Measurements from ENCODE around the gene BSG.
"Not testable (repeated sequence)": the region's sequence is repeated elsewhere in the genome, so short reads cannot be mapped to it uniquely, and the experiment has no call there.

BSG gene

GRCh38 chr19:618674-619285 lies 46.4 kb downstream of the BSG start:
- Histone ChIP-seq H2BK12ac (ENCODE audit: low read length) (no peak overlapping the region), H2AK5ac (ENCODE audit: low read length) (no peak overlapping the region), H2AFZ (ENCODE audit: insufficient read depth, low read length, poor library complexity) (no peak overlapping the region), H3K23ac (ENCODE audit: low read length) (no peak overlapping the region), H4K8ac (ENCODE audit: low read depth, low read length) (no peak overlapping the region), H3K79me2 (ENCODE audit: control insufficient read depth, insufficient read depth, low read length, poor library complexity) (no peaks in the 10 kb centered on the region), H3K4me2 (ENCODE audit: low read length) (no peak overlapping the region), H3K9ac (ENCODE audit: low read length) (no peak overlapping the region), H3K27ac (ENCODE audit: low read depth, low read length) (no peak overlapping the region), H3K4me3 (ENCODE audit: low read depth, low read length) (no peak overlapping the region), H3K36me3 (ENCODE audit: control insufficient read depth in 1 of 2, insufficient read depth in 2 of 2, low read length in 2 of 2) (peaks cover 70 to 75% of the 10 kb centered on the region in 2 experiments), H3K14ac (ENCODE audit: low read length) (no peak overlapping the region), H3K4ac (ENCODE audit: low read depth, low read length) (no peak overlapping the region), H3K79me1 (ENCODE audit: low read length) (no peaks in the 10 kb centered on the region), H4K12ac (ENCODE audit: low read depth, low read length) (no peak overlapping the region), H2BK120ac (ENCODE audit: insufficient read depth, low read length, poor library complexity) (no peak overlapping the region), H2BK5ac (ENCODE audit: low read depth, low read length, poor library complexity) (no peak overlapping the region), H3K18ac (ENCODE audit: low read length) (no peak overlapping the region), H3K9me3 (ENCODE audit: insufficient read depth, low read depth, low read length) (peaks cover 4% of the 10 kb centered on the region), H3K4me1 (ENCODE audit: control insufficient read depth in 1 of 2, insufficient read depth in 2 of 2, low read length in 2 of 2) (no peaks in the 10 kb centered on the region), H4K91ac (ENCODE audit: low read depth, low read length) (no peak overlapping the region), H3K27me3 (ENCODE audit: insufficient read depth, low read length) (no peaks in the 10 kb centered on the region)
- DNase-seq, result no peak
- WGBS (ENCODE audit: extremely low coverage, insufficient coverage, insufficient read length), result no CpG with 5 or more reads among the region's 27 CpGs

GRCh38 chr19:619286-620002 lies 47.0 kb downstream of the BSG start:
- no peak overlapping the region for H3K9ac ChIP-seq (ENCODE audit: low read length)
- no peak overlapping the region for H4K12ac ChIP-seq (ENCODE audit: low read depth, low read length)
- H3K4ac ChIP-seq (ENCODE audit: low read depth, low read length), result no peak overlapping the region
- no peak for DNase-seq
- no peak overlapping the region for H2BK120ac ChIP-seq (ENCODE audit: insufficient read depth, low read length, poor library complexity)
- no peak overlapping the region for H2AK5ac ChIP-seq (ENCODE audit: low read length)
- no peak overlapping the region for H3K18ac ChIP-seq (ENCODE audit: low read length)
- peaks cover 72 to 73% of the 10 kb centered on the region in 2 experiments for H3K36me3 ChIP-seq (ENCODE audit: control insufficient read depth in 1 of 2, insufficient read depth in 2 of 2, low read length in 2 of 2)
- H2AFZ ChIP-seq (ENCODE audit: insufficient read depth, low read length, poor library complexity), result no peak overlapping the region
- H3K23ac ChIP-seq (ENCODE audit: low read length), result no peak overlapping the region
- H3K9me3 ChIP-seq (ENCODE audit: insufficient read depth, low read depth, low read length), result peaks cover 3% of the 10 kb centered on the region
- H2BK5ac ChIP-seq (ENCODE audit: low read depth, low read length, poor library complexity), result no peak overlapping the region
- H3K79me2 ChIP-seq (ENCODE audit: control insufficient read depth, insufficient read depth, low read length, poor library complexity), result no peaks in the 10 kb centered on the region
- no peak overlapping the region for H4K8ac ChIP-seq (ENCODE audit: low read depth, low read length)
- no peak overlapping the region for H4K91ac ChIP-seq (ENCODE audit: low read depth, low read length)
- no peaks in the 10 kb centered on the region for H3K79me1 ChIP-seq (ENCODE audit: low read length)
- no peak overlapping the region for H3K4me3 ChIP-seq (ENCODE audit: low read depth, low read length)
- no peak overlapping the region for H2BK12ac ChIP-seq (ENCODE audit: low read length)
- no peaks in the 10 kb centered on the region for H3K4me1 ChIP-seq (ENCODE audit: control insufficient read depth in 1 of 2, insufficient read depth in 2 of 2, low read length in 2 of 2)
- no peaks in the 10 kb centered on the region for H3K27me3 ChIP-seq (ENCODE audit: insufficient read depth, low read length)
- no peak overlapping the region for H3K14ac ChIP-seq (ENCODE audit: low read length)
- no CpG with 5 or more reads among the region's 47 CpGs for WGBS (ENCODE audit: extremely low coverage, insufficient coverage, insufficient read length)
- H3K27ac ChIP-seq (ENCODE audit: low read depth, low read length), result no peak overlapping the region
- H3K4me2 ChIP-seq (ENCODE audit: low read length), result no peak overlapping the region

- no peak overlapping the region for H2AFZ ChIP-seq (ENCODE audit: insufficient read depth, low read length, poor library complexity)
- no peaks in the 10 kb centered on the region for H3K79me2 ChIP-seq (ENCODE audit: control insufficient read depth, insufficient read depth, low read length, poor library complexity)
- no peak overlapping the region for H3K9ac ChIP-seq (ENCODE audit: low read length)
- H3K4me1 ChIP-seq (ENCODE audit: control insufficient read depth in 1 of 2, insufficient read depth in 2 of 2, low read length in 2 of 2), result no peaks in the 10 kb centered on the region
- no peak overlapping the region for H2BK5ac ChIP-seq (ENCODE audit: low read depth, low read length, poor library complexity)
- peaks cover 3% of the 10 kb centered on the region for H3K9me3 ChIP-seq (ENCODE audit: insufficient read depth, low read depth, low read length)
- no CpG with 5 or more reads among the region's 51 CpGs for WGBS (ENCODE audit: extremely low coverage, insufficient coverage, insufficient read length)
- H3K27me3 ChIP-seq (ENCODE audit: insufficient read depth, low read length), result no peaks in the 10 kb centered on the region
- no peak overlapping the region for H3K14ac ChIP-seq (ENCODE audit: low read length)
- no peak overlapping the region for H3K4me2 ChIP-seq (ENCODE audit: low read length)
- H3K18ac ChIP-seq (ENCODE audit: low read length), result no peak overlapping the region
- H3K27ac ChIP-seq (ENCODE audit: low read depth, low read length), result no peak overlapping the region
- no peak overlapping the region for H3K4ac ChIP-seq (ENCODE audit: low read depth, low read length)
- H2AK5ac ChIP-seq (ENCODE audit: low read length), result no peak overlapping the region
- H4K91ac ChIP-seq (ENCODE audit: low read depth, low read length), result no peak overlapping the region
- peaks cover 74 to 75% of the 10 kb centered on the region in 2 experiments for H3K36me3 ChIP-seq (ENCODE audit: control insufficient read depth in 1 of 2, insufficient read depth in 2 of 2, low read length in 2 of 2)
- DNase-seq, result no peak
- no peak overlapping the region for H2BK120ac ChIP-seq (ENCODE audit: insufficient read depth, low read length, poor library complexity)
- H3K4me3 ChIP-seq (ENCODE audit: low read depth, low read length), result no peak overlapping the region
- H4K12ac ChIP-seq (ENCODE audit: low read depth, low read length), result no peak overlapping the region
- no peak overlapping the region for H4K8ac ChIP-seq (ENCODE audit: low read depth, low read length)
- H2BK12ac ChIP-seq (ENCODE audit: low read length), result no peak overlapping the region
- no peaks in the 10 kb centered on the region for H3K79me1 ChIP-seq (ENCODE audit: low read length)
- no peak overlapping the region for H3K23ac ChIP-seq (ENCODE audit: low read length)
These were observed 47.9 kb downstream of the BSG start for GRCh38 chr19:620166-620862.

- H3K4me2 ChIP-seq (ENCODE audit: low read length); H4K12ac ChIP-seq (ENCODE audit: low read depth, low read length); DNase-seq; H2AFZ ChIP-seq (ENCODE audit: insufficient read depth, low read length, poor library complexity); H3K9me3 ChIP-seq (ENCODE audit: insufficient read depth, low read depth, low read length); H3K27me3 ChIP-seq (ENCODE audit: insufficient read depth, low read length); H3K27ac ChIP-seq (ENCODE audit: low read depth, low read length); H4K8ac ChIP-seq (ENCODE audit: low read depth, low read length); H3K4me3 ChIP-seq (ENCODE audit: low read depth, low read length); H2BK120ac ChIP-seq (ENCODE audit: insufficient read depth, low read length, poor library complexity); H3K4ac ChIP-seq (ENCODE audit: low read depth, low read length); H3K79me1 ChIP-seq (ENCODE audit: low read length); H2AK5ac ChIP-seq (ENCODE audit: low read length); H3K79me2 ChIP-seq (ENCODE audit: control insufficient read depth, insufficient read depth, low read length, poor library complexity); H3K18ac ChIP-seq (ENCODE audit: low read length); H3K4me1 ChIP-seq (ENCODE audit: control insufficient read depth in 1 of 2, insufficient read depth in 2 of 2, low read length in 2 of 2); H2BK12ac ChIP-seq (ENCODE audit: low read length); H3K9ac ChIP-seq (ENCODE audit: low read length); H3K14ac ChIP-seq (ENCODE audit: low read length); H2BK5ac ChIP-seq (ENCODE audit: low read depth, low read length, poor library complexity); H3K23ac ChIP-seq (ENCODE audit: low read length); H4K91ac ChIP-seq (ENCODE audit: low read depth, low read length): not testable (repeated sequence)
- WGBS (ENCODE audit: extremely low coverage, insufficient coverage, insufficient read length), result no CpG with 5 or more reads among the region's 48 CpGs
- H3K36me3 ChIP-seq (ENCODE audit: control insufficient read depth in 1 of 2, insufficient read depth in 2 of 2, low read length in 2 of 2), result peaks cover 77% of the 10 kb centered on the region in 2 experiments
These were observed 48.8 kb downstream of the BSG start for GRCh38 chr19:621191-621590.

All from trophoblast cell (in vitro differentiated cells and primary cell).